HG02938 (cell line): ENCODE results near the gene SURF1.
A peak's percentile ranks its signal among the peaks of the same experiment; 100 is the strongest.

ENCODE experiments used
- ATAC-seq: cut with Tn5 transposase; IDR thresholded peaks from one replicate; pipeline ENCODE4 v1.9.1; 2021; ENCODE audit warnings: mild to moderate bottlenecking, moderate library complexity; ENCODE audit not compliant: unreplicated experiment

SURF1 gene

DNA sequence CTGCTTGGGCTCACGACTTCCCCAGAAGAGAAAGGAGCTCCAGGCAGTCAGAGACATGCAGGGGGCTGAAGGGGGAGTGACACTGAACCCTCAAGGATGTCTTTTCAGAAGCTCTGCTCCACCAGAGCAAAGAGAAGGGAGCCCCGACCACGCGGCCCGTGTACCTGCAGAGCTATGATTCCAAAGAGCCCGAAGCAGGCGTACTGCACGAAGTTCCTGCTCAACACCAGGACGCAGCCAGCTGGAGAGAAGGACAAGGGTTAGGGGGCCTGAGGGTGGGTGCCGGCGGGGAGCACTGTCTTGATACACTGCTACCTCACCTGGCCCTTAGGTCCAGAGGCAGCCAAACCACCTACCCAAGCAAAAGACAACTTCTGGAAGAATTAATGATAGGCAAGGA is 10.1 kb upstream of the SURF1 start:
- no peak for ATAC-seq

DNA sequence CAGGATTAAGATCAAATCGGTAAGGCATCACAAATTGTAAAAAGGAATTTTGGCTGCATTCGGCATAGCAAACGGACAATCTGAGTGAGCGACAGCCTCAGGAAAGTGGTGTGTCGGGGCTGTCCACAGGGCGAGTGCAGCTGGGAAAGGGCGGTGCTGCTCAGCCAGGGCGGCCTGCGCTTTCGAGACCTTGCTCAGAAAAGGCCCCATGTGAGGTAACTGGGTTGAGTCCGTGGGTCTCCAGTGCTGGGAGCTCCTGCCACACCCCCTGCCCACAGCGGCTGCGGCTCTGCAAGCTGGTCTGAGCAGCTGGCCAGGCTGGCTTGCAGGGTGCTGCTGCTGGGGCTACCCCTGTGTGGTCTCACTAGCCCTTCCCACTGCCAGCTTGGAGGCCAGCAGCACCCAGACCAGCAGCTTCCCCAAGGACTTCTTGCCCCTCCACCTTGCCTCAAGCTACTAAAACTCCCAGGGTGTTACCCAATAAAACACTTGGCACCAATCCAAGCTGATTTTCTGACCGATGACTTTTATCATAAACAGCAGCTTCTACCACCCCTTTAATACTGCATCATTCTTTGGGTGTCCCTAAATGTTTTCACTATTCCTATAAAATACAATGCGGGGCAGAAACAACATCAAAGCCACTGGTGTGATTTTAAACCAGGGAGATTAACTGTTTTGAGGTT is 6.2 kb upstream of the SURF1 start:
- ATAC-seq: no peak

DNA sequence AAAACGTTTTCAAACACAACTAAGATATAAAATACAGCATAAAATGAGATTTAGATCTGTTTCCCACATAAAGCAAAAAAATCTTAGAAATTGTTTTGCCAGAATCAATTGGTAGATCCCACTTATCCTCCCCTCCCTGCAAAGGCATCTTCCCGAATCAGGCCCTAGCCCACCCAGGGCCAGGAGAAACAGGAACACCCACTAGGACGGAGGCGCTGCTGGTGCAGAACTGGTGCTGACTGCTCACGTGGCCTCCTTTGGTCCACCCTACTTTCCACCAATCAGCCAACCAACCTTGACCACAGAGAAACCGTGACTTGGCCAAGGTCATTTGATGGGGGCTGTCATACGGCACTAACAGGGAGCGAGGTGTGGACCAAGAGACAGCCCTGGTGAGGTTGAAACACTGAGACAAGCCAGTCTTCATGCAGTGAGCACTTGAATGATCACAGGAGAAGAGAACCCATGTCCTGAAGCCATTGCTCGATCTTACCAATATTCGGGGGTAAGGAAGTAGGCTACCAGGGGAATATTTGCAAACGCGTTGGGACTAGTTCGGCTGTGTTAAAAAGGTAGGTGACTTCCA is 5.3 kb upstream of the SURF1 start:
- ATAC-seq: no peak

DNA sequence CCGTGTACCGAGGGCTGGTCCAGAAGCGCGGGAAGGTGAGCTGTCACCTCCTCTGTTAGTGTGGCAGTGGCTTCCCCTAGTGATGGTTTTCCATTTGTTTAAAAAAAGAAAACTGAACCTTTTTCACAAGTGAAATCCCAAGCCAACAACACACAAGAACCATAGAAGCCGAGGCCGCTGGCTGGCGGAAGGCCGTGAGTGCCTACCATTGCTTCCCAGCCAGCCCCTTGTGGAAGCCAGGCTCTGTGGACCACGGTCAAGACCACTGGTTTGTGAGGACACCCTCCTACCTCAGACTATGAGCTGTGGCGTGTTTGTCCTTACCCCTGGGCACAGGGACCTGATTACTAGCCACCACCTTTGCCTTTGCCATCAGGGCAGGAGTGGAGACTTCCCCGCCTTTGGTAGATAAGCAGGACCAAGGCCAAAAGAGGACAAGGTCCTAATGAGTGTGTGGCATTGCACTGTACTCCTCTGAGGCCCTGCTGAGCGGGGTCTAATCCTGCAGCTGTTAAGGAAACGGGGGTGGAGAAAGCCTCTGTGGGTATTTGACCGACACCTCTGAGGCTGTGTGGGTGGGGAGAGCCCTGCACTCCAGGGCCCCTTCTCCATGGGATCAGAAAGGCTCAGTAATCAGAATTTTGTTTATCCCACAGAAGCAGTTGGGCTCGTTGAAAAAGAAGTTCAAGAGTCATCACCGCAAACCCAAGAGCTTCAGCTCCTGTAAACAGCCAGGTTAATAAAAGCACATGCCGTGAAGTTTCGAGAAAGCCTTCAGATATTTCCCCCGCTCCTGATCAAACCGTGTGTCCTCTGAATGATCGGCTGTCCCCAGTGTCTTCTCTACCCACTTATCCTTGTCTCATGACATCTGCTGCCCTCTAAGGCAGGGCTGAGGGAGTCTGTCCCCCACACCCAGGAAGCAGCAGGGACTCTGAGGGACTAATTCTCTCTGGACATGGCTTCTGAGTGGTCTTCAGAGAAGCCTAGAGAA is 4.4 kb upstream of the SURF1 start:
- ATAC-seq: no peak

DNA sequence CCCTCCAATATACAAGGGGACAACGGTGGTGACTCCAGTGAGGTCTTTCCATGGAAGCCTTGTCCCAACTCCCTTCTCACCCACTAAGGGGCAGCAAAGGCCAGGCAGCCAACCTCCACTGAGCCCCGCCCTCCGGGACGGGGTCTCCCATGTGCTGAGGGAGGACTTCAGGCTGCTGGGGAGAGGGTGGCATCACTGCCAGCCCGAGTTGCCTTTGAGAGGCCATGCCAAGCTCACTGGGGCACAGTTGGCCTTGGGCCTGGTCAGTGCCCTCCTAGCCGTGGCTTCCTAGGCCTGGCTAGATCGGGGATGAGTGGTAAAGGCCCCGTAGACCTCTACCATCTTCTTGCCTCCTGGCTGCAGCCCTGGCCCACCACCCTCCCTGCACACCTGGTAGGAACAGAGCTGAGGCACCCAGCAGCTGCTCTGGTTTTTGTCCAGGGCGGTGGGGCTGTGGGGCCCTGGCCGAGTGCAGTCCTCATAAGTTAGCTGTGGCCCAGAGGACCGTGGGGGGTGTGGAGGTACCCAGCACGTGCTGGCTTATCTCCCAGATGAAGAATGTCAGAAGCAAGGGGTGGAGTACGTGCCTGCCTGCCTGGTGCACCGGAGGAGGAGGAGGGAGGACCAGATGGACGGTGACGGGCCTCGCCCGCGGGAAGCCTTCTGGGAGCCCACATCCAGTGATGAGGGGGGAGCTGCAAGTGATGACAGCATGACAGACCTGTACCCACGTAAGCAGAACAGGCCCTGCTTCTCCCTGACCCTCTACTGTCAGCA is 3.3 kb upstream of the SURF1 start:
- ATAC-seq: no peak

DNA sequence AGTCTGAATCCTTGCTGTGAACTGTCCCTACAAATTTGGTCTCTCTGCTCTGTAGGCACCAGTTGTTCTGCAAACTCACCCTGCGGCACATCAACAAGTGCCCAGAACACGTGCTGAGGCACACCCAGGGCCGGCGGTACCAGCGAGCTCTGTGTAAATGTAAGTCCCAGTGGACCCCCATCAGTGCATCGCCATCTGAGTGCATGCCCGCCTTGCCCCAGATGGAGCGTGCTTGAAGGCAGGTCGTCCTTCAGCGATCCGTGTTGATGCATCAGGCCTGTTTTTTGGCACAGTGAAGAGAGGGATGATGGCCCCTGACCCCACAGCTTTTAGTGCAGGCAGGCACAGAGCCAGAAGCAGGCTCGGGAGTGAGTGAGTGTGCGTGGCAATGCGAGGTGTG is 1.4 kb upstream of the SURF1 start:
- no peak for ATAC-seq

DNA sequence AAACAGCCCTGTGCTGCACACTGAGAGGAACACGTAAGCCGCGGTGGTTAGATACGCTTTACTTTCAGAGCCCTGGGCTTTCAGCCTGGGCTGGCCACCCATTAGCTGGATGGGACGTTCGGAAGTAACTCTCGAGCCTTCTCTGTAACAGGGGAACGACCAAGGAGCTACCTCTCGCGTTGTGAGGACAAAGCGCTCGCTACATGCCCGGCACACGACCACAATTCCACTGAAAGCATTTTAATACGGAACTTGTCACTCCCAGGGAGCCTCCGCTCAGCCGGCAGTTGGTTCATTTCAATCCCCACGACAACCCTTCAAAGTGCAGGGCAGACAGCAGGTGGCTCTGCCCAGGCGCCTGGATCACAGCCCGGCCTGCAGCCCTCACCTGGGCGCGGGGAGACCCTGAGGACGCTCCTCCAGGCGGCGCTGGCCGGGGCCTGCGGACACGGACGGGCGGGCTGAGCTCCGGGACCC is 368 bp downstream of the SURF1 start:
- ATAC-seq: no peak

DNA sequence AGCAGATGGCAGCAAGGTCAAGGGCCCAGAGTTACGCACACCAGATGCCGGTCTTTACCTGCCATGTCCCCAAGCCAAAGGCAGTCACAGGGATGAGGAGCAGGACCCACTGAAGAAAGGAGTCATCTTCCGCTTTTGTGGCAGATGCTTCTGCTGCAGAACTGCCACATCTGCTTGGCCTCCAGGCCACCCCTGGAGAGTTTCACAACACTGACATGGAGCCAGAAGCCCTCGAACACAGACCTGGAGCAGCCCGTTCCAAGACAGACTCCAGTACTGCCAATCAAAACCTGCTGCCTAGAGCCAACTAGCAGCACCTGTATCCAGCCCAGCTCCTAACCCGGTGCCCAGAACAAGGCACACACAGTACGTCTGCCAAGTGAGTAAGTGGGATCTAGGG is 1.5 kb downstream of the SURF1 start:
- no peak for ATAC-seq

DNA sequence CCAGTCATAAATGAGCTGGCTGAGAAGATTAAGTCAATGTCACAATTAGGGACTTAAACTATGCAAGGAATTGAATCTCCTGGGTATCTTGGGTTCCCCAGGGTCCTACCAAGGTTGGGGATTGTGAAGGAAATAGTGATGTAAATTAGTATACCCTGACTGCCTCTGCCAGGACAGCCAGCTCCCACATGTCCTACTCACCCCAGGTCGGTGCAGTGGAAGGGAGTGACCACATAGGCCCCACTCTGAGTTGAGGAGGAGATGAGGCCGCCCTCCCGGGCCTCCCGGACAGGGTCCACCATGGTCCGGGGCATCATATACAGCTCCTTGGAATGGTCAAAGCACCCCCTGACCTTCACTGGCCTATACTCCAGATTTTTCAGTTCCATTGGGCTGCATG is 2.7 kb downstream of the SURF1 start:
- no peak for ATAC-seq

DNA sequence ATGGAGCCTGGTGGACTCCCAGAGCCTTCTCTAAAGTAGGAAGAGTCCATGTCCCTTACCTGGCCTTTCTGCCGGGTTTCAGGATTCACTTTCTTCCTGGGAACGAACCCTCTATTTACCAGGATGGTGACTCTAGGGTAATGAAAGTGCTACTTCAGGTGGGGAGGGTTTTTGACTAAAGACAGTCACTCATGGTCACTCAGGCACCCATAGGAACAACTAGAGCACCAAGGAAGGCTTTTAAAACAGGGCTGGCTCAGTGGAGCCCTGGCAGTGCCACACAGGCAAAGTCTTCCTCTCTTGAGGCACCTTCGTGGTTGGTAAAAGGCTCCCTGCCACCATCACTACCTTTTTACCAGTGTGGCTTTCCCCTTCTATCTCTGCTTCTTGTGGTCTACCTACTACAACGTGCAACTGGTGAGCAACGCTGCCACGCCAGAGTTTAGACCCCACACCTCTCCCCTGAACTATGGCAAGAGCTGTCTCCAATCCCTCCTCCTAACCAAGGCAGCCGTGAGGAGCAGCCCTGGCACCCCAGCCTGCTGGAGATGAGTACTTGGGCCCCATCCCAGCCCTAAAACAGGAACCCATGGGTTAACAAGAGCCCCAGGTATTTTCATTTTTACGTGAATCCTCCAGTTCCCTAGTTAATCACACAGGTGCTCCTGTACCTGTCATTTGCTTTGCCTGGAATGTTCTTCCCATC is 3.5 kb downstream of the SURF1 start:
- ATAC-seq: no peak

DNA sequence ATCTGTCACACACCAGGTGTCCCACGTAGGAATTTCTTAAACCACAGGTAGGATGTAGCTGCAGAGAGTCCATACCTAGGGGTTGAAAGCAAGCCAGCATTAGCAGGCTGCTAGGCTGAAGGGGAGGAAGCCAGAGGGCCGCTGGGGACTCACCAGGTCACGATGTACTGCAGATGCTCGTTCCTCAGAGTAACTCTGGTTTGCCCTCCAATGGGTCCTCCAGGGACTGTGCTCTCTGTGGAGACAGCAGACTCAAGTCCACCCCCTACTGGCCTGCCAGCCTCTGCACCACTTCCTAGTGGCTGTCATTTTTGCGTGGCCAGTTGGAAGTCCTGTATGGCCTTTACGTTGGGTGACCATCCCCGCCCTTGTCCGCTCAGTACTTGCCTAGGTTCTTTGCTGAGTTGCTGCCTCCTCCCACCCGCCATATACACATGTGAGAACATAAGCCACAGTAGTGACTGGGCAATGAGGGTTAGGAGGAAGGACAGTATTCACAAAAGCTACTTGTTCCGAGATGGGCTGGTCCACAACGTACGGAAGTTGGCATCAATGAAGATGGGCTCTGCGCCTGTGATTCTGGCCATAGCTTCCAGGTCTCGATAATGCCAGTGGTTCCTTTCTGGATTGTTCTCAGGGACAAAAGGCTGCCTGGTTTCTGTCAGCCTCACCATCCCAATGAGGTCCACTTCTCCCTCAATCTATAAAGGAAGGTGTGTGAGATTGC is 4.2 kb downstream of the SURF1 start:
- ATAC-seq: no peak

DNA sequence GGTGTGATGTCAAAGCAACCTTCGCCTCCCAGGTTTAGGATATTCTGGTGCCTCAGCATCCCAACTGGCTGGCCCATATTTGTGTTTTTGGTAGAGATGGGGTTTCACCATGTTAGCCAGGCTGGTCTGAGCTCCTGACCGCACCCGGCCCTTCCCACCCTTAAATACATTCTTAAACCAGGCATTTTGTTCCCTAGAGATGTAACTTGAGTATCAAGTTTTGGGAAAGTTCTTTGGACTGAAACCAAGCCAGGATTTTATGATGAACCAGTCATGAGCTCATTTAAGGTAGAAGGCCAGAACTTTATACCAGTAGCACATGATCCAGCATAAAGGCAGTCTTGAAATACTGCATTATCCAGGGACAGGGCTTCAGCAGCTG is 4.8 kb downstream of the SURF1 start:
- no peak for ATAC-seq

DNA sequence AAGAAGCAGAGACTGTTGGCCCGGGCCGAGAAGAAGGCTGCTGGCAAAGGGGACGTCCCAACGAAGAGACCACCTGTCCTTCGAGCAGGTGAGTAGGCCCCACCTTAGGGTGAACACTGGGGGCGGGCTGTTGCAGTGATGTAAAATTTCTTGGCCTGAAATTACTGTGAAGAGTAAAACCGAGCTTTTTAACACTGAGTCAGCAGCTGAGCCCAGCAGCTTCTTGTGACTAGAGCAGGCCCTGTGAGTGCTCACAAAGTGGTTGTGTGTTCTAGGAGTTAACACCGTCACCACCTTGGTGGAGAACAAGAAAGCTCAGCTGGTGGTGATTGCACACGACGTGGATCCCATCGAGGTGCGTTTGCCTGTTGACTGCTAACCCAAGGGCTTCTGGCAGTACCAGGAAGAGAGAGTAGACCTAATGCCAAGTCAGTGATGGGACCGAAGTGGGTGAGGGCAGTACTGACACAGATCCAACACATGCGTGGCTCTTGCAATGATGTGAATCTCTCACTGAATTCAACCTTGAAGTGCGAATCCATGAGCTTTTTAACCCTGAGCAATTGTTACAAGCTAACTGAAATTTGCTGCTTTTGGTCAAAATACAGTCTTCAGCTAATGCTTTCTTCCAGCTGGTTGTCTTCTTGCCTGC is 6.2 kb downstream of the SURF1 start:
- no peak for ATAC-seq

DNA sequence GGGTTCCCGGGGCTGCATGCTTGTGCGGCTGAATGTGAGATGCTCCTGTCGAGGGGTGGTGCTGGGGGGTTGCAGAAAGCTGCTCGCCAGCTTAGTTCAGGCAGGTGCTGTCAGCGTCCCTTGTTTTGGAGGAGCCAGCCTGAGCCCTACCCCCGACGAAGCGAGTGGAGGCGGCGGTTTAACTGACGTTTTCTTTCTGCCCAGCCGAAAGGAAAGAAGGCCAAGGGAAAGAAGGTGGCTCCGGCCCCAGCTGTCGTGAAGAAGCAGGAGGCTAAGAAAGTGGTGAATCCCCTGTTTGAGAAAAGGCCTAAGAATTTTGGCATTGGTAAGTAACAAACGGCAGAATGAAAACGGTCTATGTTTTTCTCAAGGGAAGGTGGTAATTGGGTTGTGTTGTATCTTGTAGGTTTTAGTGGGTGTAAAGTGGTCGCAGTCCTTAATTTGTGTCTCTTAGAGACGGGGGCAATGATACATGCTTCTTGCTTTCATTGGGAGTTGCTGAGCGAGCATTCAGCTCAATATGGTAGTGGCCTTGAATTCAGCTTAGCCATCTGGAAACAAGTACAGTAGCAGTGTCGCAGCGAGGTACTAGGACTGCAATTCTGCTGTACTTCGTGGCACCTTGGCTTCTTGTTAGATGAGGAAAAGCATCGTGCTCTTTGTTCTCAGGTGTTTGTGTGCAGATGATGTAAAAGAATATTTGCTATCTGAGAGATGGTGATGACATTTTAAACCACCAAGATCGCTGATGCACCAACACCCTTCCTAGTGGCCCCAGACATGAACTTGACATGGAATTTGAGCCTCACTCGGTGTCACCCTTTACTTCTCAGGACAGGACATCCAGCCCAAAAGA is 7.3 kb downstream of the SURF1 start:
- ATAC-seq: no peak

DNA sequence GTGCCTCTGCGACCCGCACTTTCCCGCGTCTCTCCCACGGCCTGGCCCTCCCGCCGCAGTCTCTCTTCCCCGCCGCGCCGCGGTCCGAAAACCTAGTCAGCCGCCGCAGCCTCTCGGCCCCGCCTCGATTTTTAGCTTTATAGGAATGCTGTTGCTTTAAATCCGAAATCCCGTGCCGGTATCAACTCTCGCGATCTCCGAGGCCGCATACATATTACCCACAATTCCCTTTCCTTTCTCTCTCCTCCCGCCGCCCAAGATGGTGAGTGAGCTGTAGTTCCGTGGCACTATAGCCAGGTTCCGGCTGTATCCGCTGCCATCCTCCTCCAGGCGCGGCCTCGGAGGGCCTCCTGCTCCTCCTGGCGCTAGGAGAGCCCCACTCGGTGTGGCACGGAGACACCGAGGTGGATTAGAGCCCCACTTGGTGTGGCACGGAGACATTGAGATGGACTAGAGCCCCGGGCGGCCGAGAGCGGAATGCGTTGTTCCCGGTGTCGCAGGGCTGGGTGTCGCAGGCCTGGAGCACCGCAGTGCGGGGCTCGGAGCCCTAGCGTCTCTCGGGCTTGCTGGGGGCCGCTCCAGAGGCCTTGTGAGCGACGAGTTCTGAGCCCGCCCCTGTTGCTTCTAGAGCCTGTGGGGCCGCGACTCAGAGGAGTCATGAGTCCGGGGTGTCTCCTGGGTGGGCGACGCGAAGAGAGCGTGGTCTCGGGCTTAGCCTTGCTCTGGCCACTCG is 8.1 kb downstream of the SURF1 start, which contains the start of the genes MED22 and RPL7A:
TSS of gene MED22 (minus strand) at position 147 of the 733 bp plus-strand sequence. CDS start 1,469 bp downstream, outside the sequence.
TSS of gene RPL7A (plus strand) at position 234 of the 733 bp plus-strand sequence. CDS start at position 260, 26 bp downstream.
- peak; percentile 70 for ATAC-seq

DNA sequence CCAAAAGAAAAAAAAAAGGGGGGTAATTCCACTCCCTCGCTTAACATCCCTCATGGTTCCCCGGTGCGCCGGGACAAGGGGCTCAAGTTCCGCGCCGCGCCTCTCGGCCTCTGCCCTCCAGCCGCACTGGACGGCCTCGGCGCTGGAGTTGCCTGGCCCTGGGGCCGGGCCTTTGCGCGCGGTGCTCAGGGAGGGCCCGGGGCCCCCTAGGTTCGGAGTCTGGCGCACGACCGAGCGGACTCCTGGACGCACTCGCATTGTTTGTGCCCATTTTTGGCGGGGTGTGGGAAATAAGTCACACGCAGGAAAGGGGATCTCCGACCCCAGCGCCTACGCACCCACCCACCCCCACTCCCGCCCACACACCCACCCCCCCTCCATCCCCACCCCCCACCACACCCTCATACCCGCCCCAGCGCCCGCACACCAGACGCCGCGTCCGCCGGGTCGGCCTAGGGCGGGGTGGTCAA is 8.7 kb downstream of the SURF1 start:
- peak; percentile 12 for ATAC-seq
